HUDEP-2 (cell line): ENCODE results near the gene CDK18.

ENCODE experiments used
- DNase-seq, 76 experiments: peaks; one replicate each; lab custom pipeline; 2025; ENCODE audit not compliant: unreplicated experiment in 76 of 76; lab: John Stamatoyannopoulos, UW

The CDK18 gene

GRCh38 chr1:205567716-205568115 lies 63.2 kb downstream of the CDK18 start:
- no peak for DNase-seq

GRCh38 chr1:205568135-205568468 lies 63.6 kb downstream of the CDK18 start:
- no peak for DNase-seq

- DNase-seq, result no peak
Measured at GRCh38 chr1:205568469-205569361, 64.2 kb downstream of the CDK18 start.

- DNase-seq, result no peak
Measured at GRCh38 chr1:205569411-205570172, 65.1 kb downstream of the CDK18 start.

- DNase-seq, result no peak
Measured at GRCh38 chr1:205570173-205570501, 65.7 kb downstream of the CDK18 start.

GRCh38 chr1:205570796-205571537 lies 66.5 kb downstream of the CDK18 start:
- DNase-seq, result peak in 7 of 76 experiments; percentile 10 to 47 (median 27)

GRCh38 chr1:205571747-205572146 lies 67.3 kb downstream of the CDK18 start:
- DNase-seq, result no peak

- DNase-seq, result no peak
Measured at GRCh38 chr1:205572421-205572820, 68.0 kb downstream of the CDK18 start.

GRCh38 chr1:205575294-205575885 lies 70.9 kb downstream of the CDK18 start:
- DNase-seq, result no peak

GRCh38 chr1:205576011-205576410 lies 71.5 kb downstream of the CDK18 start:
- no peak for DNase-seq

- DNase-seq, result no peak
Measured at GRCh38 chr1:205576805-205577761, 72.6 kb downstream of the CDK18 start.

GRCh38 chr1:205577874-205578658 lies 73.6 kb downstream of the CDK18 start:
- peak in 4 of 76 experiments; percentile 8 to 30 (median 14) for DNase-seq

- DNase-seq, result no peak
Measured at GRCh38 chr1:205578780-205579571, 74.5 kb downstream of the CDK18 start.

- no peak for DNase-seq
Measured at GRCh38 chr1:205579711-205580110, 75.2 kb downstream of the CDK18 start.

- DNase-seq, result no peak
Measured at GRCh38 chr1:205580140-205580922, 75.9 kb downstream of the CDK18 start.

GRCh38 chr1:205580923-205581180 lies 76.4 kb downstream of the CDK18 start:
- no peak for DNase-seq

GRCh38 chr1:205581321-205581980 lies 77.0 kb downstream of the CDK18 start:
- no peak for DNase-seq
